ENCODE measurements around the gene DDIT3.

DDIT3 gene

DNA sequence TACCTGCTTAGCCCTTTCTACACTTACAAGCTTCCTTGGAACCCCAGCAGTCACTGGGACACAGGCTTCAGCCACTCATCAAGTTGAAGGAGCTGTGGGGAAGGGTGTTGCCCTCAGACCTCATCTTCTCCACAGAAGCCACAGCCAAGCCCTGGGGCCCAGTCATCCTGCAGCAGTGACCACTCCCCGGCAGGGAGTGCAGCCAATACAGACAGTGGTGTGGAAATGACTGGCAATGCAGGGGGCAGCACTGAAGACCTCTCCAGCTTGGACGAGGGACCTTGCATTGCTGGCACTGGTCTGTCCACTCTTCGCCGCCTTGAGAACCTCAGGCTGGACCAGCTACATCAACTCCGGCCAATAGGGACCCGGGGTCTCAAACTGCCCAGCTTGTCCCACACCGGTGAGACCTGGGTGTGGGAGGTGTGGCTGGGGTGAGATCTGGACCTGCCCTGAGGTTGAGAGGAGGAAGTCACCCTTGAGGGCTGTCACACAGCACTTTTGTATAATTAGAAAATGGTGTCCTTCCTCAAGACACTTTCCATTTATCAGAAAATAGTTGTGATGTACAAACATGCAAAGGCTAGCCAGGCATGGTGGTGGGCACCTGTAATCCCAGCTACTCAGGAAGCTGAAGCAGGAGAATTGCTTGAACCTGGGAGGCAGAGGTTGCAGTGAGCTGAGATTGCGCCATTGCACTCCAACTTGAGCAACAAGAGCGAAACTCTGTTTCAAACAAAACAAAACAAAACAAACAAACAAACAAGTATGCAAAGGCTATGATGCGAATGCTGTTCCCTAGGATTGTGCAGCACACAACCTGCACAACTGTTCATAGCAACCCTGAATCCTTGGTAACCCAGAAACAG, 50.8 kb downstream of the DDIT3 start:
- no peak for TF ChIP-seq CREB1 (IDR thresholded peaks at IDR 0.05; ENCODE audit: low read depth)
- TF ChIP-seq, protein P1, sequence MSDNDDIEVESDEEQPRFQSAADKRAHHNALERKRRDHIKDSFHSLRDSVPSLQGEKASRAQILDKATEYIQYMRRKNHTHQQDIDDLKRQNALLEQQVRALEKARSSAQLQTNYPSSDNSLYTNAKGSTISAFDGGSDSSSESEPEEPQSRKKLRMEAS (IDR thresholded peaks at IDR 0.05) = no peak
- TF ChIP-seq YY1 (IDR thresholded peaks at IDR 0.05; ENCODE audit: low read depth) = no peak
- TF ChIP-seq, protein P2, sequence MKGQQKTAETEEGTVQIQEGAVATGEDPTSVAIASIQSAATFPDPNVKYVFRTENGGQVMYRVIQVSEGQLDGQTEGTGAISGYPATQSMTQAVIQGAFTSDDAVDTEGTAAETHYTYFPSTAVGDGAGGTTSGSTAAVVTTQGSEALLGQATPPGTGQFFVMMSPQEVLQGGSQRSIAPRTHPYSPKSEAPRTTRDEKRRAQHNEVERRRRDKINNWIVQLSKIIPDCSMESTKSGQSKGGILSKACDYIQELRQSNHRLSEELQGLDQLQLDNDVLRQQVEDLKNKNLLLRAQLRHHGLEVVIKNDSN (IDR thresholded peaks at IDR 0.05) = no peak
- no peak for TF ChIP-seq TCF12 (IDR thresholded peaks at IDR 0.05; ENCODE audit: low read depth)
- TF ChIP-seq, protein P3, sequence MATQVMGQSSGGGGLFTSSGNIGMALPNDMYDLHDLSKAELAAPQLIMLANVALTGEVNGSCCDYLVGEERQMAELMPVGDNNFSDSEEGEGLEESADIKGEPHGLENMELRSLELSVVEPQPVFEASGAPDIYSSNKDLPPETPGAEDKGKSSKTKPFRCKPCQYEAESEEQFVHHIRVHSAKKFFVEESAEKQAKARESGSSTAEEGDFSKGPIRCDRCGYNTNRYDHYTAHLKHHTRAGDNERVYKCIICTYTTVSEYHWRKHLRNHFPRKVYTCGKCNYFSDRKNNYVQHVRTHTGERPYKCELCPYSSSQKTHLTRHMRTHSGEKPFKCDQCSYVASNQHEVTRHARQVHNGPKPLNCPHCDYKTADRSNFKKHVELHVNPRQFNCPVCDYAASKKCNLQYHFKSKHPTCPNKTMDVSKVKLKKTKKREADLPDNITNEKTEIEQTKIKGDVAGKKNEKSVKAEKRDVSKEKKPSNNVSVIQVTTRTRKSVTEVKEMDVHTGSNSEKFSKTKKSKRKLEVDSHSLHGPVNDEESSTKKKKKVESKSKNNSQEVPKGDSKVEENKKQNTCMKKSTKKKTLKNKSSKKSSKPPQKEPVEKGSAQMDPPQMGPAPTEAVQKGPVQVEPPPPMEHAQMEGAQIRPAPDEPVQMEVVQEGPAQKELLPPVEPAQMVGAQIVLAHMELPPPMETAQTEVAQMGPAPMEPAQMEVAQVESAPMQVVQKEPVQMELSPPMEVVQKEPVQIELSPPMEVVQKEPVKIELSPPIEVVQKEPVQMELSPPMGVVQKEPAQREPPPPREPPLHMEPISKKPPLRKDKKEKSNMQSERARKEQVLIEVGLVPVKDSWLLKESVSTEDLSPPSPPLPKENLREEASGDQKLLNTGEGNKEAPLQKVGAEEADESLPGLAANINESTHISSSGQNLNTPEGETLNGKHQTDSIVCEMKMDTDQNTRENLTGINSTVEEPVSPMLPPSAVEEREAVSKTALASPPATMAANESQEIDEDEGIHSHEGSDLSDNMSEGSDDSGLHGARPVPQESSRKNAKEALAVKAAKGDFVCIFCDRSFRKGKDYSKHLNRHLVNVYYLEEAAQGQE (IDR thresholded peaks at IDR 0.05; ENCODE audit: low read depth) = no peak
- no peak for TF ChIP-seq NFIC (IDR thresholded peaks at IDR 0.05)
- no peak for TF ChIP-seq TAF1 (IDR thresholded peaks at IDR 0.05; ENCODE audit: low read depth)
- TF ChIP-seq EP300 (IDR thresholded peaks at IDR 0.05; ENCODE audit: borderline replicate concordance) = no peak
- TF ChIP-seq TEAD4 (IDR thresholded peaks at IDR 0.05) = no peak
- TF ChIP-seq EGR1 (IDR thresholded peaks at IDR 0.05) = no peak
- no peak for TF ChIP-seq ZBTB7A (IDR thresholded peaks at IDR 0.05; ENCODE audit: low read depth)
- no peak for TF ChIP-seq RAD21 (IDR thresholded peaks at IDR 0.05; ENCODE audit: low read depth)

DNA sequence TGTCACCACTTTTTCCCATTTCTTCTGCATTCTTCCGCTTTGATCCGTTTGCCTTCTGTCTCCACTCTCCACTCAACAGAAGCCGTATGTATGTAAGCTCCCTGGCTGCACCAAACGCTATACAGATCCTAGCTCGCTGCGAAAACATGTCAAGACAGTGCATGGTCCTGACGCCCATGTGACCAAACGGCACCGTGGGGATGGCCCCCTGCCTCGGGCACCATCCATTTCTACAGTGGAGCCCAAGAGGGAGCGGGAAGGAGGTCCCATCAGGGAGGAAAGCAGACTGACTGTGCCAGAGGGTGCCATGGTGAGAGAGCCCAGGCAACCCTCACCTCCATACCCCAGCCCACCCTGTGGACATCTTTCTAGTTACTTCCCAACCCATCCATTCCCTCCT, 52.4 kb downstream of the DDIT3 start:
- TF ChIP-seq, protein P3 (IDR thresholded peaks at IDR 0.05; ENCODE audit: low read depth) = no peak
- TF ChIP-seq TEAD4 (IDR thresholded peaks at IDR 0.05) (no peak), CEBPB (IDR thresholded peaks at IDR 0.05) (no peak), YY1 (IDR thresholded peaks at IDR 0.05; ENCODE audit: low read depth) (no peak), EP300 (IDR thresholded peaks at IDR 0.05; ENCODE audit: borderline replicate concordance) (no peak)
- TF ChIP-seq, protein P2 (IDR thresholded peaks at IDR 0.05) = no peak

DNA sequence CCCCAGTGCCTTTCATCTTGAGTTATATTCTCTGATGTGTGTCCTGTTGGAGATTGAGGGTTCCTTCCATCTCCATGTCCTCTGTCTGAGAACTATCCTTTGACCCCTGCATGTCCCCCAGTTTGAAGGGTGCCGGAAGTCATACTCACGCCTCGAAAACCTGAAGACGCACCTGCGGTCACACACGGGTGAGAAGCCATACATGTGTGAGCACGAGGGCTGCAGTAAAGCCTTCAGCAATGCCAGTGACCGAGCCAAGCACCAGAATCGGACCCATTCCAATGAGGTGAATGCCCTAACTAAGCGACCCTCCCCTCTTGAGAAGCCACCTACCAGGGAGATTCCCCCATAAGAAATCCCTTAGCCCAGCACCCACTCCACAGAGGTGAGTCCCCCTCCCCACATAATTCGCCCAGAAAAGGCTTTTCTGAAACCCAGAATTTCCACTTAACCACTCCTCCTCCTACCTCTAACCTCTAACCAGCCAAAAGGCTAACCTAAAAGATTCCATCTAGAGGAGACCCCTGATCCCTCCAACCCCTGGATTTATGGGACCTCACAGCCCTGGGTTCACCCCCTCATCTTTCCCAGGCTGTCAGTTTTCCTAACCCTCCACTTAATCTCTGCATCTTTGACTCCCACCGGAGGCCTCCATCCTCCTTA, 53.0 kb downstream of the DDIT3 start:
- TF ChIP-seq FOXM1 (IDR thresholded peaks at IDR 0.05; ENCODE audit: borderline replicate concordance, low read depth) = no peak
- TF ChIP-seq YY1 (IDR thresholded peaks at IDR 0.05; ENCODE audit: low read depth) = no peak
- no peak for TF ChIP-seq EGR1 (IDR thresholded peaks at IDR 0.05)
- TF ChIP-seq EP300 (IDR thresholded peaks at IDR 0.05; ENCODE audit: borderline replicate concordance) = no peak
- no peak for TF ChIP-seq RAD21 (IDR thresholded peaks at IDR 0.05; ENCODE audit: low read depth)
- no peak for TF ChIP-seq CREB1 (IDR thresholded peaks at IDR 0.05; ENCODE audit: low read depth)
- no peak for TF ChIP-seq ZBTB7A (IDR thresholded peaks at IDR 0.05; ENCODE audit: low read depth)
- TF ChIP-seq, protein P3 (IDR thresholded peaks at IDR 0.05; ENCODE audit: low read depth) = no peak
- no peak for TF ChIP-seq TAF1 (IDR thresholded peaks at IDR 0.05; ENCODE audit: low read depth)
- TF ChIP-seq, protein P1 (IDR thresholded peaks at IDR 0.05) = no peak
